ENCODE results near the gene MRPL39.

The MRPL39 gene

DNA sequence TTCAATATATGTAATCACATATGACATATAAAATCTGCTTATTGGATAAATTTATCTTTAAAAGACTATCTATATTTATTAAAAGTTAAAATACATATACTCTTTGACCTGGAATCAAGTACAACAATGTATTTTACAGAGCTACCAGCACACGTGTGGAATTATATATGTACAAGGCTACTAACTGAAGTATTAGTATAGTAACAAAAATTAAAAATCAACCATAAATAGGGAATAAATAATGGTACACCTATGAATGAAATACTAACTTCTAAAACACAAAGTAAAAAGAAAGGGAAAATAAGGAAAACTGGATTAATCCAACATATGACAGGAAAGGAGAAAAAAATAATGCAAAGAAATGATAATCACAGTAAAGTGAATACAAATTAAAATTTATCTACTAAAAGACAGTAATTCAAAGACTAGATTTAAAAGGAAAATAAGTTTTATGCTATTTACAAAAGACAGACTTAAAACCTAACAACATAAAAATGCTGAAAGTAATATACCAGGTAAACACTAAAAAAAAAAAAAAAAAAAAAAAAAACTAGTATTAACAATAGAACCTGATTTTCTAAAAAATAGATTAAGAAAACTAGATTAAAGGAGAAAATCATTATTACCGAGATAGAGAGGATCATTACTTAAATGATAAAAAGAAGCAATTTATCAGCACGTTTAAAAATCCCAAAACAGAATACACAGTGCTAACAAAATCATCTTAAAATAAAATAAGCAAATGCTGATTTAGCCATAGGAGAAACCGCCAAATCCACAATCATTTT is 27.9 kb downstream of the MRPL39 start:
- H3K4me3 ChIP-seq (ENCODE audit: low read depth, low read length), result no peak overlapping the region
- DNase-seq (ENCODE audit: low read depth), result no peak
- in situ Hi-C loops (cut with HindIII; ENCODE audit: low sequenced_read_pairs), result no loop called here
- TF ChIP-seq, protein P1, sequence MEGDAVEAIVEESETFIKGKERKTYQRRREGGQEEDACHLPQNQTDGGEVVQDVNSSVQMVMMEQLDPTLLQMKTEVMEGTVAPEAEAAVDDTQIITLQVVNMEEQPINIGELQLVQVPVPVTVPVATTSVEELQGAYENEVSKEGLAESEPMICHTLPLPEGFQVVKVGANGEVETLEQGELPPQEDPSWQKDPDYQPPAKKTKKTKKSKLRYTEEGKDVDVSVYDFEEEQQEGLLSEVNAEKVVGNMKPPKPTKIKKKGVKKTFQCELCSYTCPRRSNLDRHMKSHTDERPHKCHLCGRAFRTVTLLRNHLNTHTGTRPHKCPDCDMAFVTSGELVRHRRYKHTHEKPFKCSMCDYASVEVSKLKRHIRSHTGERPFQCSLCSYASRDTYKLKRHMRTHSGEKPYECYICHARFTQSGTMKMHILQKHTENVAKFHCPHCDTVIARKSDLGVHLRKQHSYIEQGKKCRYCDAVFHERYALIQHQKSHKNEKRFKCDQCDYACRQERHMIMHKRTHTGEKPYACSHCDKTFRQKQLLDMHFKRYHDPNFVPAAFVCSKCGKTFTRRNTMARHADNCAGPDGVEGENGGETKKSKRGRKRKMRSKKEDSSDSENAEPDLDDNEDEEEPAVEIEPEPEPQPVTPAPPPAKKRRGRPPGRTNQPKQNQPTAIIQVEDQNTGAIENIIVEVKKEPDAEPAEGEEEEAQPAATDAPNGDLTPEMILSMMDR (IDR thresholded peaks at IDR 0.05; ENCODE audit: low read depth, low read length, missing control alignments), result no peak

- DNase-seq (ENCODE audit: low read depth), result no peak
- in situ Hi-C loops (cut with HindIII; ENCODE audit: low sequenced_read_pairs), result no loop called here
- H3K4me3 ChIP-seq (ENCODE audit: low read depth, low read length), result no peak overlapping the region
- TF ChIP-seq, protein P1 (IDR thresholded peaks at IDR 0.05; ENCODE audit: low read depth, low read length, missing control alignments), result no peak
Observed at GRCh38 chr21:25578056-25578961, 29.0 kb downstream of the MRPL39 start.

- DNase-seq (ENCODE audit: low read depth), result no peak
- no peak overlapping the region for H3K4me3 ChIP-seq (ENCODE audit: low read depth, low read length)
- in situ Hi-C loops (cut with HindIII; ENCODE audit: low sequenced_read_pairs), result no loop called here
- TF ChIP-seq, protein P1 (IDR thresholded peaks at IDR 0.05; ENCODE audit: low read depth, low read length, missing control alignments), result no peak
Observed at GRCh38 chr21:25577424-25578055, 29.7 kb downstream of the MRPL39 start.

- TF ChIP-seq, protein P1 (IDR thresholded peaks at IDR 0.05; ENCODE audit: low read depth, low read length, missing control alignments), result no peak
- in situ Hi-C loops (cut with HindIII; ENCODE audit: low sequenced_read_pairs), result no loop called here
- DNase-seq (ENCODE audit: low read depth), result peak; percentile 74
- no peak overlapping the region for H3K4me3 ChIP-seq (ENCODE audit: low read depth, low read length)
Observed at GRCh38 chr21:25573409-25574206, 33.7 kb downstream of the MRPL39 start.

DNA sequence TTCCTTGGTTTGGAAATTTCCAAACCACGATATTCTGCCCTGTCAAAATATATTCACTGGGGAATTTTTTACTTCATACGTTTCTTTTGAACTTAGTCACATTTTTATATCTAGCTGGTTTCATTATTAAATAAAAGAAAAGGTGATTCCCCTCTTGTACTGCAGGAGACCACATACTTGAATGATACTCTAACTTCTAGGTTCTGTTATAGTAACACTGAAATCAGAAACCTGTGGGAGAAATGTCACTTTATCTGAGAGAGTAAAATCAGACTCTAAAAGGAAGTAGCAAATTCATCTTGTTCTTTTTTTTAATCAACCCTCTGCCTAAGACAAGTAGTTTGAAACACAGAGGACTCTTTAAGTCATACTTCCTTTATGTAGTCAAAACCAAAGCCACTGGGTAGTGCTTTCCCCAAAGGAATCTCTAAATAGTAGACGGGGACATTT is 34.4 kb downstream of the MRPL39 start:
- in situ Hi-C loops (cut with HindIII; ENCODE audit: low sequenced_read_pairs), result no loop called here
- H3K4me3 ChIP-seq (ENCODE audit: low read depth, low read length), result no peak overlapping the region
- DNase-seq (ENCODE audit: low read depth), result no peak

More for the DNA sequence above, 34.4 kb downstream of the MRPL39 start:
- TF ChIP-seq, protein P1 (IDR thresholded peaks at IDR 0.05; ENCODE audit: low read depth, low read length, missing control alignments), result no peak
